B cell (primary cell): ENCODE measurements around the gene ID3. TPM values are rescaled to one million over a fixed set of nuclear protein-coding genes. Genes with fewer than 3 reads are reported as not detected.
A peak's percentile ranks its signal among the peaks of the same experiment; 100 is the strongest.

Experiments
- ATAC-seq: fragments of 200-7000 bp; cut with Tn5 transposase; one replicate; pipeline ENCODE4 v1.10.0; 2021; ENCODE audit warnings: low read depth, mild to moderate bottlenecking, moderate number of reproducible peaks, moderate library complexity
- CTCF ChIA-PET: fragments of 350-600 bp; sonication (Branson Sonifier 250); formaldehyde crosslinking; loops from one replicate; lab custom pipeline; 2021; ENCODE audit warnings: antibody characterized with exemption, inconsistent platforms; lab: Charles Lee
- POLR2A ChIA-PET: fragments of 350-600 bp; sonication (Branson Sonifier 250); formaldehyde crosslinking; loops from one replicate; lab custom pipeline; 2021; ENCODE audit warnings: antibody characterized with exemption; lab: Charles Lee
- DNase-seq: peaks from one replicate; pipeline ENCODE4 v3.0.0; 2013
- H2AFZ ChIP-seq: 2 replicates; pipeline ENCODE4 v1.6.1; 2012; ENCODE audit warnings: mild to moderate bottlenecking, low read depth, low read length; ENCODE audit not compliant: insufficient read depth, poor library complexity, severe bottlenecking
- H3K27ac ChIP-seq, 2 donors: 1 replicate in 1 of 2; 2 replicates in 1 of 2; pipeline ENCODE4 v1.5.1; 2012 to 2013; ENCODE audit warnings: low read length in 2 of 2, mild to moderate bottlenecking in 2 of 2, moderate library complexity in 1 of 2
- H3K27me3 ChIP-seq, 4 experiments: fragments of 200-600 bp in 1 of 4; sonication (generic) in 1 of 4; replicated peaks in 1 of 4; 1 replicate in 2 of 4; 2 replicates in 2 of 4; pipeline versions ENCODE4 v1.6.1 to v1.7.0; 2013 to 2016; ENCODE audit warnings: low read length in 3 of 4, mild to moderate bottlenecking in 2 of 4, mixed read lengths in 1 of 4, moderate library complexity in 1 of 4; ENCODE audit not compliant: insufficient read depth in 4 of 4, control insufficient read depth in 3 of 4; ENCODE audit errors: control extremely low read depth in 1 of 4
- H3K36me3 ChIP-seq, 2 experiments: replicated peaks in 1 of 2; 1 replicate in 1 of 2; 2 replicates in 1 of 2; pipeline versions ENCODE4 v1.6.1 to v1.7.1; 2013; ENCODE audit warnings: low read length in 1 of 2; ENCODE audit not compliant: insufficient read depth in 2 of 2, control insufficient read depth in 1 of 2; ENCODE audit errors: control extremely low read depth in 1 of 2, extremely low read depth in 1 of 2
- H3K4me1 ChIP-seq, 2 donors: fragments of 200-600 bp in 1 of 2; sonication (generic) in 1 of 2; 1 replicate in 1 of 2; 2 replicates in 1 of 2; pipeline versions ENCODE4 v1.5.1 to v1.6.1; 2013 to 2017; ENCODE audit warnings: low read length in 2 of 2; ENCODE audit not compliant: control insufficient read depth in 2 of 2, insufficient read depth in 2 of 2
- H3K4me2 ChIP-seq: replicated peaks from 2 replicates; pipeline ENCODE3; 2012; ENCODE audit warnings: mild to moderate bottlenecking, low read depth, low read length; ENCODE audit not compliant: poor library complexity, severe bottlenecking
- H3K4me3 ChIP-seq, 5 experiments: fragments of 200-600 bp in 1 of 5; sonication (generic) in 1 of 5; 1 replicate in 3 of 5; 2 replicates in 2 of 5; pipeline versions ENCODE4 v1.5.1 to v1.7.0; 2011 to 2016; ENCODE audit warnings: low read length in 4 of 5, mild to moderate bottlenecking in 4 of 5, low read depth in 2 of 5, control low read depth in 1 of 5, moderate library complexity in 1 of 5; ENCODE audit not compliant: insufficient read depth in 1 of 5; ENCODE audit errors: control extremely low read depth in 1 of 5, extremely low read depth in 1 of 5
- H3K79me2 ChIP-seq: fragments of 200-600 bp; sonication (generic); one replicate; pipeline ENCODE4 v1.6.0; 2016; ENCODE audit warnings: low read length; ENCODE audit not compliant: control insufficient read depth, insufficient read depth
- H3K9ac ChIP-seq: fragments of 200-600 bp; sonication (generic); 2 replicates; pipeline ENCODE4 v1.6.1; 2017; ENCODE audit warnings: mild to moderate bottlenecking, low read length, moderate library complexity
- H3K9me3 ChIP-seq, 3 donors: one replicate each; pipeline versions ENCODE4 v1.6.1 to v1.7.1; 2013; ENCODE audit warnings: low read length in 2 of 3; ENCODE audit not compliant: control insufficient read depth in 2 of 3, insufficient read depth in 1 of 3; ENCODE audit errors: control extremely low read depth in 1 of 3
- H4K20me1 ChIP-seq: 2 replicates; pipeline ENCODE4 v1.6.0; 2012; ENCODE audit warnings: mild to moderate bottlenecking, low read length; ENCODE audit not compliant: insufficient read depth, control insufficient read depth, poor library complexity, severe bottlenecking
- H3K27ac Mint-ChIP-seq: one replicate; pipeline ENCODE4 v1.8.0; 2021; ENCODE audit warnings: mixed read lengths
- H3K27me3 Mint-ChIP-seq: one replicate; pipeline ENCODE4 v1.8.0; 2021; ENCODE audit warnings: mixed read lengths
- H3K4me1 Mint-ChIP-seq: one replicate; pipeline ENCODE4 v1.8.0; 2021; ENCODE audit warnings: mixed read lengths
- H3K4me3 Mint-ChIP-seq: one replicate; pipeline ENCODE4 v1.8.0; 2021; ENCODE audit warnings: mixed read lengths
- H3K9me3 Mint-ChIP-seq: one replicate; pipeline ENCODE4 v1.8.0; 2022; ENCODE audit warnings: mixed read lengths; ENCODE audit not compliant: insufficient read depth
- EZH2 ChIP-seq: IDR thresholded peaks from 2 replicates; pipeline ENCODE4 v1.6.1; 2012; ENCODE audit warnings: borderline replicate concordance, low read depth, mild to moderate bottlenecking, moderate library complexity, low read length; ENCODE audit not compliant: insufficient read depth, poor library complexity, severe bottlenecking
- WGBS: methylation state at CpG from one replicate; pipeline ENCODE4 v1.1.5; 2013; ENCODE audit warnings: missing lambda C conversion rate; ENCODE audit not compliant: insufficient coverage; 5-methylcytosine and 5-hydroxymethylcytosine counted together
- intact Hi-C: fragments of 100-400 bp; cut with micrococcal nuclease; formaldehyde crosslinking; loops from one replicate; pipeline ENCODE4 v1.10.0; 2022
- polyA plus RNA-seq: library from polyadenylated mRNA; depleted of rRNA; stranded (reverse); fragments of >200 nt; gene quantifications from 2 replicates; pipeline ENCODE4 v1.2.3, GENCODE V29; 2012
- total RNA-seq, 2 donors: library from RNA; stranded (reverse); fragments of 120-200 nt in 1 of 2; gene quantifications; 1 replicate in 1 of 2; 2 replicates in 1 of 2; pipeline versions ENCODE4 v1.2.3 to v1.2.4, GENCODE V29; 2013 to 2022
- TF ChIP-seq, protein P1 (sequence below): fragments of 200-600 bp; IDR thresholded peaks from one replicate; pipeline ENCODE4 v1.8.0; 2022; ENCODE audit warnings: antibody characterized with exemption, mild to moderate bottlenecking

The ID3 gene
- total and polyA plus RNA-seq, 2 donors (not counting 1 experiment from before 2014, with no cell fraction given) = 212 to 367 TPM

DNA sequence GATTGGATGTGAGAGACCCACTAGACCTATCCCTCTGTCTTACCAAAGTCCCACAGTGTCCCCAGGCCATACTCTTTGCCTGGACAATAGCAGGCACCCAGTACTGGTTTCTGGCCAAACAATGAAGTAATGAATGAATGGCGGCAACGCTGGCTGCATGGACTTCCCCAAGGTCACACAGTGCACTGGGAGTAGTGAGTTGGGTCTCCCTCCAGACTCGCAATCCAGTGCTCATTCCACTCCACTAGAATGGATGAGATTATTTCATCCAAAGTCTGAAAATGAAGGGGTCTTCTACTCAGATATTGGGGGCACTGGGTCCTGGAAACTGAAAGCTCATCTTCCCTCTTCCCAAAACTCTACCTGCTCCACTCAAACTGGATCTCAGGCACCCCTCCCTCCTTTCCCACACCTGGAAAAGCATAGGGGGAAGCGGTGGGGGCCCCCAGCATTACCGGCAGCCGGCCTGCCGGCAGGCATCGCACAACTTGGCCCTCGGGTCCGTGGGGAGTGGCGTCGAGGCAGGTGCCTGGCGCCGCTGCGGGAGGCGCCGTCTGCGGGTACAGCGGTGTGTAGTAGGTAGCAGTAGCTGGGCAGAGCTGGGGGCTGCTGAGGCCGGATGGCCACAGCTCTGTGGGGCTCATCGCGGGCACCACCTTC lies 29.1 kb downstream of the ID3 start:
- peak overlapping the region; percentile 70 for H3K9ac ChIP-seq
- H3K79me2 ChIP-seq = peaks cover 9% of the 10 kb centered on the region
- peak; percentile 49 for DNase-seq
- no peak overlapping the region for H3K27ac ChIP-seq
- Mint-ChIP-seq H3K4me1 (peaks cover 83% of the 10 kb centered on the region), H3K27ac (no peak overlapping the region), H3K4me3 (peak overlapping the region; percentile 55), H3K9me3 (no peaks in the 10 kb centered on the region), H3K27me3 (no peaks in the 10 kb centered on the region)
- intact Hi-C loops = loop anchor here (2.0 kb wide), 2 partner anchors 45 to 161 kb away; partner anchors contain the start of genes ASAP3 and ZNF436
- no peak for ATAC-seq
- TF ChIP-seq, protein P1, sequence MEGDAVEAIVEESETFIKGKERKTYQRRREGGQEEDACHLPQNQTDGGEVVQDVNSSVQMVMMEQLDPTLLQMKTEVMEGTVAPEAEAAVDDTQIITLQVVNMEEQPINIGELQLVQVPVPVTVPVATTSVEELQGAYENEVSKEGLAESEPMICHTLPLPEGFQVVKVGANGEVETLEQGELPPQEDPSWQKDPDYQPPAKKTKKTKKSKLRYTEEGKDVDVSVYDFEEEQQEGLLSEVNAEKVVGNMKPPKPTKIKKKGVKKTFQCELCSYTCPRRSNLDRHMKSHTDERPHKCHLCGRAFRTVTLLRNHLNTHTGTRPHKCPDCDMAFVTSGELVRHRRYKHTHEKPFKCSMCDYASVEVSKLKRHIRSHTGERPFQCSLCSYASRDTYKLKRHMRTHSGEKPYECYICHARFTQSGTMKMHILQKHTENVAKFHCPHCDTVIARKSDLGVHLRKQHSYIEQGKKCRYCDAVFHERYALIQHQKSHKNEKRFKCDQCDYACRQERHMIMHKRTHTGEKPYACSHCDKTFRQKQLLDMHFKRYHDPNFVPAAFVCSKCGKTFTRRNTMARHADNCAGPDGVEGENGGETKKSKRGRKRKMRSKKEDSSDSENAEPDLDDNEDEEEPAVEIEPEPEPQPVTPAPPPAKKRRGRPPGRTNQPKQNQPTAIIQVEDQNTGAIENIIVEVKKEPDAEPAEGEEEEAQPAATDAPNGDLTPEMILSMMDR = no peak
- TF ChIP-seq EZH2 = no peak
- peak overlapping the region; percentile 99 for H3K4me2 ChIP-seq
- peaks cover 77 to 83% of the 10 kb centered on the region in 2 donors for H3K4me1 ChIP-seq
- no peaks in the 10 kb centered on the region for H4K20me1 ChIP-seq
- H3K36me3 ChIP-seq = no peaks in the 10 kb centered on the region
- ChIA-PET POLR2A (interaction anchor here (0.6 to 1.5 kb wide), 3 partner anchors 34 to 264 kb away, joined by 5 to 10 read pairs (median 9); no protein-coding TSS in a partner anchor), CTCF (interaction anchor here (0.8 to 17.1 kb wide), 6 partner anchors 10 to 107 kb away, joined by 3 to 332 read pairs (median 22); no protein-coding TSS in a partner anchor)
- 3% methylated on average over 21 of the region's 22 CpGs for WGBS
- peak overlapping the region; percentile 60 for H2AFZ ChIP-seq
- H3K4me3 ChIP-seq = peak overlapping the region; percentile 36 to 71 (median 63)
- H3K9me3 ChIP-seq = no peaks in the 10 kb centered on the region
- H3K27me3 ChIP-seq = peaks cover 0 to 7% (median 0%) of the 10 kb centered on the region in 4 experiments
